BJ (cell line): ENCODE results near the gene GOLGA6B. TPM values are rescaled to one million over a fixed set of nuclear protein-coding genes. Genes with fewer than 3 reads are reported as not detected.
"Not testable (repeated sequence)": the region's sequence is repeated elsewhere in the genome, so short reads cannot be mapped to it uniquely, and the experiment has no call there.

Experiments
- CTCF ChIA-PET: fragments of 350-600 bp; formaldehyde crosslinking; extraction: SDS; loops from one replicate; lab custom pipeline; 2021; ENCODE audit warnings: antibody characterized with exemption, inconsistent platforms; lab: Yijun Ruan, JAX
- POLR2A ChIA-PET: fragments of 300-600 bp; sonication (Branson Sonifier 250); formaldehyde crosslinking; extraction: SDS; loops from one replicate; lab custom pipeline; 2021; ENCODE audit warnings: antibody characterized with exemption; lab: Charles Lee
- DNase-seq: peaks from one replicate; pipeline ENCODE4 v3.0.0-alpha.2; 2011; ENCODE audit warnings: low read depth
- H3K27me3 ChIP-seq: 2 replicates; pipeline ENCODE4 v1.6.0; 2011; ENCODE audit warnings: low read length; ENCODE audit not compliant: control insufficient read depth, insufficient read depth
- H3K36me3 ChIP-seq: 2 replicates; pipeline ENCODE4 v1.5.1; 2011; ENCODE audit warnings: low read length; ENCODE audit not compliant: control insufficient read depth, insufficient read depth
- H3K4me3 ChIP-seq: 2 replicates; pipeline ENCODE4 v1.5.1; 2011; ENCODE audit warnings: low read depth, mild to moderate bottlenecking, control low read depth, low read length
- polyA plus RNA-seq: library from polyadenylated mRNA; depleted of rRNA; stranded (reverse); fragments of >200 nt; gene quantifications from 2 replicates; pipeline ENCODE4 v1.2.3, GENCODE V29; 2011; rRNA removed
- small RNA-seq: library from RNA; depleted of rRNA; stranded (forward); fragments of <200 nt; gene quantifications from one replicate; pipeline ENCODE3, GENCODE V24; 2012; ENCODE audit warnings: low replicate concordance, low read depth; ENCODE audit not compliant: insufficient read length
- TF ChIP-seq, protein P1 (sequence below): IDR thresholded peaks from 2 replicates; pipeline ENCODE4 v1.5.1; 2011; ENCODE audit warnings: low read depth, mild to moderate bottlenecking, control low read depth, inconsistent platforms, low read length, moderate library complexity; ENCODE audit not compliant: insufficient read depth

The GOLGA6B gene
- polyA plus RNA-seq, 1 experiment, result not detected

DNA sequence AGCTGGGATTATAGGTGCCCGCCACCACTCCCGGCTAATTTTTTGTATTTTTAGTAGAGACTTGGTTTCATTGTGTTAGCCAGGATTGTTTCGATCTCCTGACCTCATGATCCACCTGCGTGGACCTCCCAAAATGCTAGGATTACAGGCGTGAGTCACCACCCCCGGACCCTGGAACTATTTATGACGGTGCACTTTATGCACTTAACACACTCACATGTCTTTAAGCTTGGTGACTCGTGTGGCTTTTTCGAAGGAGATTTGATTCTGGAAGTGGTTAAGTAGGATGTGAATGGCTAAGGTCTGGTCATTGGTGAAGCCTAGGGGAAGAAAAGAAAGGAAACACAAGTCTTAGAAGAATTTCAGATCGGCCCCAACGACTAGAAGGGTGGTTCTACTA, 51.8 kb downstream of the GOLGA6B start:
- POLR2A ChIA-PET, result no interaction called here
- CTCF ChIA-PET, result interaction anchor here (0.7 to 1.5 kb wide), 5 partner anchors 9 to 106 kb away, joined by 3 to 7 read pairs (median 3); partner anchors contain the start of genes BBS4 and HIGD2B
- no peaks in the 10 kb centered on the region for H3K36me3 ChIP-seq
- TF ChIP-seq, protein P1, sequence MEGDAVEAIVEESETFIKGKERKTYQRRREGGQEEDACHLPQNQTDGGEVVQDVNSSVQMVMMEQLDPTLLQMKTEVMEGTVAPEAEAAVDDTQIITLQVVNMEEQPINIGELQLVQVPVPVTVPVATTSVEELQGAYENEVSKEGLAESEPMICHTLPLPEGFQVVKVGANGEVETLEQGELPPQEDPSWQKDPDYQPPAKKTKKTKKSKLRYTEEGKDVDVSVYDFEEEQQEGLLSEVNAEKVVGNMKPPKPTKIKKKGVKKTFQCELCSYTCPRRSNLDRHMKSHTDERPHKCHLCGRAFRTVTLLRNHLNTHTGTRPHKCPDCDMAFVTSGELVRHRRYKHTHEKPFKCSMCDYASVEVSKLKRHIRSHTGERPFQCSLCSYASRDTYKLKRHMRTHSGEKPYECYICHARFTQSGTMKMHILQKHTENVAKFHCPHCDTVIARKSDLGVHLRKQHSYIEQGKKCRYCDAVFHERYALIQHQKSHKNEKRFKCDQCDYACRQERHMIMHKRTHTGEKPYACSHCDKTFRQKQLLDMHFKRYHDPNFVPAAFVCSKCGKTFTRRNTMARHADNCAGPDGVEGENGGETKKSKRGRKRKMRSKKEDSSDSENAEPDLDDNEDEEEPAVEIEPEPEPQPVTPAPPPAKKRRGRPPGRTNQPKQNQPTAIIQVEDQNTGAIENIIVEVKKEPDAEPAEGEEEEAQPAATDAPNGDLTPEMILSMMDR, result no peak
- no peak for DNase-seq
- no peak overlapping the region for H3K4me3 ChIP-seq
- H3K27me3 ChIP-seq, result no peaks in the 10 kb centered on the region

DNA sequence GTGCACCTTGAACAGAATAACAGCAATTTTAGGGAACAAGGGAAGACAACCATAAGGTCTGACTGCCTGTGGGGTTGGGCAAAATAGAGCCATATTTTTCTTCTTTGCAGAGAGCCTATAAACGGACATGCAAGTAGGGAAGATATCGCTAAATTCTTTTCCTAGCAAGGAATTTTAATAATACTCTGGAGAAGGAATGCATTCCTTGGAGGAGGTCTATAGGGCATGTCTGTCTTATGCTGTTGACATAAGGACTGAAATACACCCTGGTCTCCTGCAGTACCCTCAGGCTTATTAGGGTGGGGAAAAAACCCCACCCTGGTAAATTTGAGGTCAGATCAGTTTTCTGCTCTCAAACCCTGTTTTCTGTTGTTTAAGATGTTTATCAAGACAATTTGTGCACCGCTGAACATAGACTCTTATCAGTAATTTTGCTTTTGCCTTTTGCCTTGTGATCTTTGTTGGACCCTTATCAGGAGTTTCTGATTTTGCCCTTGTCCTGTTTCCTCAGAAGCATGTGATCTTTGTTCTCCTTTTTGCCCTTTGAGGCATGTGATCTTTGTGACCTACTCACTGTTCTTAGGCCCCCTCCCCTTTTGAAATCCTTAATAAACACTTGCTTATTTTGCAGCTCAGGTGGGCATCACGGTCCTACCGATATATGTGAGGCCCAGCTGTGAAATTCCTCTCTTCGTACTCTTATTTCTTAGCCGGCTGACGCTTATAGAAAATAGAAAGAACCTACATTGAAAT, 54.2 kb downstream of the GOLGA6B start:
- H3K4me3 ChIP-seq, H3K27me3 ChIP-seq, POLR2A ChIA-PET, DNase-seq, H3K36me3 ChIP-seq, CTCF ChIA-PET: not testable (repeated sequence)

Small RNA genes lying within 50 kb of the gene (small RNA-seq; reads per million reads assigned to genes)
- gene RN7SL853P, result not detected

Other genes with a start within 250 kb of the GOLGA6B start
- 46.0 and 60.6 TPM in 2 replicates for gene ARIH1, start 180.4 kb upstream of the GOLGA6B start, polyA plus RNA-seq
- gene HIGD2B, start 31.5 kb downstream of the GOLGA6B start, polyA plus RNA-seq, result not detected in 2 replicates
- 22.2 and 24.9 TPM in 2 replicates for gene BBS4, start 31.5 kb downstream of the GOLGA6B start, polyA plus RNA-seq
- gene ADPGK, start 129.1 kb downstream of the GOLGA6B start, polyA plus RNA-seq, result 62.5 and 67.6 TPM in 2 replicates